H1 (cell line): ENCODE data around the gene SBF2. TPM values are rescaled to one million over a fixed set of nuclear protein-coding genes. Genes with fewer than 3 reads are reported as not detected.

Source experiments
- CTCF ChIA-PET: fragments of 300-600 bp; sonication (Branson Sonifier 250); formaldehyde crosslinking; loops from one replicate; lab custom pipeline; 2021; ENCODE audit not compliant: partially characterized antibody; lab: Charles Lee
- POLR2A ChIA-PET: fragments of 300-600 bp; sonication (Branson Sonifier 250); formaldehyde crosslinking; loops from one replicate; lab custom pipeline; 2021; ENCODE audit warnings: inconsistent platforms; ENCODE audit not compliant: partially characterized antibody; lab: Charles Lee
- DNase-seq, 2 experiments: peaks; one replicate each; pipeline versions ENCODE4 v3.0.0 to v3.0.0-alpha.2; 2010 to 2022; ENCODE audit warnings: low spot score in 2 of 2, low read depth in 1 of 2, mixed read lengths in 1 of 2
- FAIRE-seq: peaks from 2 replicates; lab custom pipeline; 2011; peaks lifted over from hg19 to GRCh38; lab: Jason Lieb, UNC
- H2AFZ ChIP-seq: 2 replicates; pipeline ENCODE4 v1.8.1; 2012; ENCODE audit warnings: low read length, inconsistent platforms
- H2AK5ac ChIP-seq: 2 replicates; pipeline ENCODE4 v1.6.1; 2013; ENCODE audit warnings: low read depth, low read length
- H2BK120ac ChIP-seq: replicated peaks from 2 replicates; pipeline ENCODE3; 2013; ENCODE audit warnings: low read depth, low read length, inconsistent platforms
- H2BK12ac ChIP-seq: 2 replicates; pipeline ENCODE4 v1.6.1; 2013; ENCODE audit warnings: low read depth, low read length
- H2BK15ac ChIP-seq: 2 replicates; pipeline ENCODE4 v1.6.1; 2013; ENCODE audit warnings: low read length
- H2BK20ac ChIP-seq: 2 replicates; pipeline ENCODE4 v1.6.1; 2013; ENCODE audit warnings: low read length
- H2BK5ac ChIP-seq: 2 replicates; pipeline ENCODE4 v1.6.1; 2013; ENCODE audit warnings: low read depth, low read length
- H3K14ac ChIP-seq: 2 replicates; pipeline ENCODE4 v1.6.1; 2013; ENCODE audit warnings: inconsistent platforms; ENCODE audit not compliant: insufficient read length
- H3K18ac ChIP-seq: 2 replicates; pipeline ENCODE4 v1.6.1; 2013; ENCODE audit warnings: low read length; ENCODE audit errors: extremely low read depth
- H3K23ac ChIP-seq: 2 replicates; pipeline ENCODE4 v1.6.1; 2013; ENCODE audit warnings: inconsistent platforms; ENCODE audit not compliant: insufficient read length
- H3K23me2 ChIP-seq: 2 replicates; pipeline ENCODE4 v1.6.1; 2013; ENCODE audit warnings: low read depth, low read length
- H3K27ac ChIP-seq: 2 replicates; pipeline ENCODE4 v1.6.1; 2011; ENCODE audit warnings: low read depth, low read length, inconsistent platforms
- H3K27me3 ChIP-seq, 4 experiments: replicated peaks in 1 of 4; 1 replicate in 1 of 4; 2 replicates in 3 of 4; pipeline versions ENCODE4 v1.6.1 to v1.8.1; 2011 to 2013; ENCODE audit warnings: low read length in 3 of 4, mild to moderate bottlenecking in 3 of 4, inconsistent platforms in 2 of 4, mixed read lengths in 2 of 4, moderate library complexity in 1 of 4; ENCODE audit not compliant: control insufficient read depth in 3 of 4, insufficient read depth in 3 of 4; ENCODE audit errors: extremely low read depth in 1 of 4
- H3K36me3 ChIP-seq, 4 experiments: 2 replicates each; pipeline versions ENCODE4 v1.6.1 to v1.8.1; 2011 to 2013; ENCODE audit warnings: mild to moderate bottlenecking in 4 of 4, low read length in 3 of 4, moderate library complexity in 2 of 4, control low read depth in 1 of 4, inconsistent platforms in 1 of 4; ENCODE audit not compliant: insufficient read depth in 4 of 4, control insufficient read depth in 2 of 4
- H3K4ac ChIP-seq: replicated peaks from 2 replicates; pipeline ENCODE3; 2013; ENCODE audit warnings: low read length, low read depth, mixed read lengths, inconsistent platforms; ENCODE audit not compliant: insufficient read length
- H3K4me1 ChIP-seq, 4 experiments: replicated peaks in 1 of 4; 1 replicate in 1 of 4; 2 replicates in 3 of 4; pipeline versions ENCODE4 v1.6.1 to v1.8.1; 2011 to 2013; ENCODE audit warnings: low read length in 3 of 4, inconsistent platforms in 2 of 4, mixed read lengths in 1 of 4; ENCODE audit not compliant: insufficient read depth in 4 of 4, control insufficient read depth in 3 of 4
- H3K4me2 ChIP-seq, 2 experiments: 2 replicates each; pipeline versions ENCODE4 v1.6.1 to v1.8.1; 2011 to 2013; ENCODE audit warnings: low read depth in 2 of 2, low read length in 2 of 2, control low read depth in 1 of 2, inconsistent platforms in 1 of 2, mild to moderate bottlenecking in 1 of 2; ENCODE audit not compliant: insufficient read depth in 1 of 2
- H3K4me3 ChIP-seq, 4 experiments: fragments of 200-600, 300-600 bp in 1 of 4; sonication (generic), shearing (Covaris generic), sonication (Bioruptor Twin) in 1 of 4; 2 replicates each; pipeline versions ENCODE4 v1.5.1 to v1.8.1; 2011 to 2016; ENCODE audit warnings: low read length in 4 of 4, low read depth in 3 of 4, control low read depth in 2 of 4, inconsistent platforms in 2 of 4, mild to moderate bottlenecking in 2 of 4, mixed read lengths in 1 of 4, moderate library complexity in 1 of 4; ENCODE audit not compliant: insufficient read depth in 2 of 4; ENCODE audit errors: extremely low read depth in 1 of 4
- H3K56ac ChIP-seq: replicated peaks from 2 replicates; pipeline ENCODE3; 2013; ENCODE audit warnings: low read depth, mild to moderate bottlenecking, mixed read lengths, low read length, inconsistent platforms; ENCODE audit not compliant: insufficient read length
- H3K79me1 ChIP-seq: 2 replicates; pipeline ENCODE4 v1.6.1; 2013; ENCODE audit warnings: low read depth, low read length, control low read depth
- H3K79me2 ChIP-seq, 2 experiments: 2 replicates each; pipeline versions ENCODE4 v1.6.1 to v1.8.1; 2012 to 2013; ENCODE audit warnings: low read length in 2 of 2, mild to moderate bottlenecking in 2 of 2, inconsistent platforms in 1 of 2; ENCODE audit not compliant: insufficient read depth in 2 of 2, control insufficient read depth in 1 of 2
- H3K9ac ChIP-seq, 4 experiments: replicated peaks in 1 of 4; 1 replicate in 1 of 4; 2 replicates in 3 of 4; pipeline versions ENCODE4 v1.6.1 to v1.8.1; 2011 to 2013; ENCODE audit warnings: low read depth in 3 of 4, low read length in 3 of 4, control low read depth in 2 of 4, mild to moderate bottlenecking in 2 of 4, moderate library complexity in 2 of 4, inconsistent platforms in 1 of 4; ENCODE audit errors: extremely low read depth in 1 of 4
- H3K9me3 ChIP-seq, 2 experiments: 2 replicates each; pipeline versions ENCODE4 v1.6.1 to v1.8.1; 2012 to 2013; ENCODE audit warnings: mild to moderate bottlenecking in 2 of 2, moderate library complexity in 2 of 2, control low read depth in 1 of 2, inconsistent platforms in 1 of 2, low read depth in 1 of 2, low read length in 1 of 2, mixed read lengths in 1 of 2; ENCODE audit not compliant: insufficient read depth in 2 of 2
- H4K20me1 ChIP-seq, 2 experiments: replicated peaks in 1 of 2; 2 replicates each; pipeline versions ENCODE3 to v1.8.1; 2011 to 2013; ENCODE audit warnings: inconsistent platforms in 2 of 2, low read length in 2 of 2, mild to moderate bottlenecking in 1 of 2; ENCODE audit not compliant: insufficient read depth in 2 of 2, control insufficient read depth in 1 of 2
- H4K5ac ChIP-seq: 2 replicates; pipeline ENCODE4 v1.6.1; 2013; ENCODE audit warnings: low read length, low read depth, mixed read lengths, inconsistent platforms; ENCODE audit not compliant: insufficient read length
- H4K8ac ChIP-seq: 2 replicates; pipeline ENCODE4 v1.8.0; 2013; ENCODE audit warnings: mild to moderate bottlenecking, moderate library complexity, low read length, inconsistent platforms; ENCODE audit not compliant: insufficient read depth; ENCODE audit errors: extremely low read depth
- H4K91ac ChIP-seq: replicated peaks from 2 replicates; pipeline ENCODE3; 2013; ENCODE audit warnings: low read length, mixed read lengths, inconsistent platforms; ENCODE audit not compliant: insufficient read length
- ASH2L ChIP-seq: fragments of 200-600, 300-600 bp; sonication (generic); IDR thresholded peaks from one replicate; pipeline ENCODE4 v1.7.1; 2017; ENCODE audit warnings: low read length
- CTBP2 ChIP-seq: IDR thresholded peaks from 2 replicates; pipeline ENCODE4 v1.7.0; 2011; ENCODE audit warnings: borderline replicate concordance, mild to moderate bottlenecking, moderate library complexity, mixed read lengths, low read length; ENCODE audit not compliant: insufficient read depth, insufficient read length
- FOSL1 ChIP-seq: IDR thresholded peaks from 2 replicates; pipeline ENCODE4 v1.6.1; 2011; ENCODE audit warnings: mild to moderate bottlenecking, low read depth, low read length, moderate library complexity; ENCODE audit not compliant: insufficient read depth
- MAFK ChIP-seq: IDR thresholded peaks from 2 replicates; pipeline ENCODE4 v1.6.1; 2012; ENCODE audit warnings: low read depth, mild to moderate bottlenecking, improper control_type of control experiment, low read length
- MAX ChIP-seq: IDR thresholded peaks from 2 replicates; pipeline ENCODE4 v1.6.1; 2012; ENCODE audit warnings: inconsistent platforms
- POLR2AphosphoS5 ChIP-seq: IDR thresholded peaks from 2 replicates; pipeline ENCODE4 v1.6.1; 2011; ENCODE audit warnings: low read depth, low read length
- POU5F1 ChIP-seq: IDR thresholded peaks from 2 replicates; pipeline ENCODE4 v1.6.1; 2011; ENCODE audit warnings: low read depth, mild to moderate bottlenecking, low read length, moderate library complexity
- RAD21 ChIP-seq, 2 experiments: IDR thresholded peaks in 1 of 2; conservative IDR thresholded peaks in 1 of 2; 2 replicates each; pipeline ENCODE4 v1.6.1; 2011; ENCODE audit warnings: low read depth in 2 of 2, low read length in 2 of 2, improper control_type of control experiment in 1 of 2, inconsistent platforms in 1 of 2, mild to moderate bottlenecking in 1 of 2, moderate library complexity in 1 of 2
- SIN3A ChIP-seq, 2 experiments: IDR thresholded peaks in 1 of 2; conservative IDR thresholded peaks in 1 of 2; 2 replicates each; pipeline ENCODE4 v1.6.1; 2011 to 2012; ENCODE audit warnings: low read length in 2 of 2, improper control_type of control experiment in 1 of 2, low read depth in 1 of 2, mild to moderate bottlenecking in 1 of 2
- SP4 ChIP-seq: IDR thresholded peaks from 2 replicates; pipeline ENCODE4 v1.6.1; 2012; ENCODE audit warnings: low read length, inconsistent platforms
- SRF ChIP-seq: IDR thresholded peaks from 2 replicates; pipeline ENCODE4 v1.6.1; 2011; ENCODE audit warnings: mild to moderate bottlenecking, low read depth, low read length, moderate library complexity
- TEAD4 ChIP-seq: IDR thresholded peaks from 2 replicates; pipeline ENCODE4 v1.6.1; 2012; ENCODE audit warnings: low read depth, low read length, inconsistent platforms, mixed read lengths
- WGBS, 2 experiments: shearing (Covaris generic) in 1 of 2; methylation state at CpG; one replicate each; pipeline versions ENCODE4 v1.1.6 to v1.1.7; 2013 to 2015; ENCODE audit warnings: low lambda C conversion rate in 2 of 2, mixed read lengths in 2 of 2, inconsistent platforms in 1 of 2, low coverage in 1 of 2, missing lambda C conversion rate in 1 of 2; ENCODE audit not compliant: insufficient replicate concordance in 2 of 2, insufficient coverage in 1 of 2, insufficient read length in 1 of 2; ENCODE audit errors: extremely low coverage in 1 of 2, missing lambda C conversion rate in 1 of 2; 5-methylcytosine and 5-hydroxymethylcytosine counted together
- polyA plus RNA-seq, 7 experiments: library from polyadenylated mRNA; depleted of rRNA in 3 of 7; stranded (reverse) in 5 of 7; unstranded in 2 of 7; fragments of >200 nt in 5 of 7; fragments of 200-250 nt in 2 of 7; gene quantifications; 1 replicate in 5 of 7; 2 replicates in 1 of 7; 4 replicates in 1 of 7; pipeline versions ENCODE4 v1.2.1 to v1.2.3, GENCODE V29; 2011 to 2013; ENCODE audit warnings: missing spikeins in 2 of 7, mixed read lengths in 2 of 7
- total RNA-seq: library from RNA; stranded (reverse); fragmentation: NEBNext Ultra II Directional; extraction: Animal tissue kit (Norgen Biotek cat#: 25700); gene quantifications from 2 replicates; pipeline ENCODE4 v1.2.1, GENCODE V29; 2021

SBF2 gene
- total and polyA plus RNA-seq, 2 of the 8 experiments (the other 6 are each of a cell fraction or from before 2014, with no cell fraction given) = 36.7 to 50.5 TPM

- Histone ChIP-seq H3K14ac (no peak overlapping the region), H2BK15ac (no peak overlapping the region; the same call in 1 of the 2 replicates), H2BK5ac (0 out of 2 replicates have a peak overlapping the region, but pooled peaks have one; percentile 5), H3K4me2 (no peak overlapping the region), H3K27me3 (no peaks in the 10 kb centered on the region), H3K18ac (peak overlapping the region; percentile 38; the same call in 1 of the 2 replicates), H4K8ac (no peak overlapping the region), H3K4ac (no peak overlapping the region), H2BK12ac (no peak overlapping the region), H3K36me3 (peaks cover 0 to 9% (median 4%) of the 10 kb centered on the region in 4 experiments; a peak in 3 of 8 replicates), H2AFZ (no peak overlapping the region), H4K91ac (no peak overlapping the region), H3K4me1 (peaks cover 0 to 20% (median 14%) of the 10 kb centered on the region in 4 experiments; a peak in 6 of 7 replicates), H3K23me2 (peaks cover 5% of the 10 kb centered on the region), H2AK5ac (peak overlapping the region; percentile 42; the same call in 1 of the 2 replicates), H3K79me1 (no peaks in the 10 kb centered on the region), H3K9ac (no peak overlapping the region), H2BK20ac (no peak overlapping the region), H3K56ac (no peak overlapping the region), H4K5ac (no peak overlapping the region), H3K23ac (no peak overlapping the region), H2BK120ac (no peak overlapping the region), H3K9me3 (no peaks in the 10 kb centered on the region), H3K4me3 (no peak overlapping the region), H3K79me2 (no peaks in the 10 kb centered on the region), H4K20me1 (no peaks in the 10 kb centered on the region), H3K27ac (no peak overlapping the region)
- FAIRE-seq (no peak), DNase-seq (no peak)
- 87% methylated on average over 4 of the region's 7 CpGs; no CpG with 5 or more reads in 1 of the 2 experiments for WGBS, 2 experiments
- POLR2A ChIA-PET = interaction anchor here (0.9 to 1.4 kb wide), 4 partner anchors 10 to 552 kb away, joined by 3 to 5 read pairs (median 4); no protein-coding TSS in a partner anchor
- CTCF ChIA-PET = interaction anchor here (1.5 to 1.8 kb wide), 2 partner anchors 217 to 981 kb away, joined by 3 read pairs; no protein-coding TSS in a partner anchor
- no peak for TF ChIP-seq POU5F1
- TF ChIP-seq FOSL1 = no peak
- no peak for TF ChIP-seq MAX
- TF ChIP-seq POLR2AphosphoS5 = no peak
- TF ChIP-seq TEAD4 = no peak
- no peak for TF ChIP-seq SRF
- no peak for TF ChIP-seq ASH2L
- TF ChIP-seq SP4 = no peak
- no peak for TF ChIP-seq CTBP2
- TF ChIP-seq SIN3A (conservative IDR thresholded peaks at IDR 0.05 in 1 of 2, IDR thresholded peaks at IDR 0.05 in 1 of 2; ENCODE audit: low read depth in 1 of 2, low read length in 2 of 2) = no peak
- no peak for TF ChIP-seq MAFK
- TF ChIP-seq RAD21 (IDR thresholded peaks at IDR 0.05 in 1 of 2, conservative IDR thresholded peaks at IDR 0.05 in 1 of 2; ENCODE audit: low read depth in 2 of 2, low read length in 2 of 2) = no peak
These were observed 538.3 kb downstream of the SBF2 start for GRCh38 chr11:9755561-9756185.
